HG02885 (cell line): ENCODE measurements around the gene CDK7.
"Not testable (repeated sequence)": the region's sequence is repeated elsewhere in the genome, so short reads cannot be mapped to it uniquely, and the experiment has no call there.

Experiments used
- ATAC-seq: cut with Tn5 transposase; IDR thresholded peaks from one replicate; pipeline ENCODE4 v1.9.1; 2021; ENCODE audit warnings: mild to moderate bottlenecking; ENCODE audit not compliant: unreplicated experiment, poor library complexity

Gene CDK7

DNA sequence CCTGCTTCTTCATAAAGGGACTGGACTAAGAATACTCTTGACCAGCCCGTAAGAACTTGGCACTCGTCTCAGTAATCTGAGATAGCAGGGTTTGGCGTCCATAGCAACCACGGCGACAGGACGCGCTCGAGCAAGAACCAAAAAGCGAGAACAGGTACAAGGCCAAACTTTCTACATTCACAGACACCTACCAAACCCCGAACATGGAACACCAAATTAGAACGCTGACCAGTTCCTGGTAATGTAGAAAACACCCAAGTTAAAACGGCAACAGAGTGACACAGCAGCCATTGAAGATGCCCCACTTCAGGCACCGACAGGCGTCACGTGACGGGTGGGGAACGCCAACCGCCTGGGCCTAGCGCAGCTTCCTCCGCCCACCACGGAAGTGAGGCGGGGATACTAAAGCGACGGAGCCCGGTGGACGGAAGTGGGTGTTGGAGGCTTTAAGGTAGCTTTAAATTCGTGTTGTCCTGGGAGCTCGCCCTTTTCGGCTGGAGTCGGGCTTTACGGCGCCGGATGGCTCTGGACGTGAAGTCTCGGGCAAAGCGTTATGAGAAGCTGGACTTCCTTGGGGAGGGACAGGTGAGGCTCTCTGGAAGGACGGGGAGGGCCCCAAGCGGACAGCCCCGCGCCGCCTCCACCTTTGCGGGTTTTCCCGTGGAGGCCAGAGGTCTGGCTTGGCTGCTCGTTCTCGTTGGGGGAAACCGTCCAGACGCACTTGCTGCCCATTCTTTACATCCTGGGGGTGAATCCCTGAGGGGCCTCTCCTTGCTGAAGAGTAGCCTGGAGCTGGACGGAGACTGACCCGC, at the start of gene CDK7:
Gene CDK7, plus strand, starts transcription at position 430 of the 812 bp plus-strand sequence. Its CDS starts 90 bp downstream, at position 520.
- peak; percentile 99 for ATAC-seq

DNA sequence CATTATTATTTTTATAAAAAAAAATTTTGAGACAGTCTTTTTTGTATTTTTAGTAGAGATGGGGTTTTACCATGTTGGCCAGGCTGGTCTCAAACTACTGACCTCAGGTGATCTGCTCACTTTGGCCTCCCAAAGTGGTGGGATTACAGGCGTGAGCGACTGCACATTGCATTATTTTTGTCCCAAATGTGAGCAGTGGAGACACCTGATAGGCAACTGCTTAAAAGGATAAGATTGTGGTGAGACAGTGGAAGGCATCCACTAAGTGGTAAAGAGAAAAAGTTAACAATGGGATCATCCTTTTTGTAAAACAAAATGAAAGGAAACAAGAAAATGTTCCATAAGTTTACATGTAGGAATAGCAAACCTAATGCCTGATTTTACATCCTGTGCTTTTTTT, 47.3 kb upstream of the CDK7 start:
- no peak for ATAC-seq

DNA sequence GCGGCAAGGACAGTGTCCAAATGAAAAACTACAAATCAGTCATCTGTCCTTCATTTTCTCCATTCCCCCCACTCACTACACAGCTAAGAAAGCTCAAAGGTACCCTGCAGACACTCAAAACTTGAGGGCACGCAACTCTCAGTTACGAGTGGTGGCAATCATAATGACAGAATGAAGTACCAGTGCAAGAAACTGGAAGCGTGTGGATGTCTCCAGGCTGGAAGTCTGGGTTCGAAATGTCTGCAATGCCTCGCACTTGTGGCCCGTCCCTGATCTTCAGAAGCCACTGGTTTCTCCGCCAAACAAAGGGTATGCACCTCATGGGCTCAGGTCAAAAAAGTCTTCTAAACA, 45.9 kb upstream of the CDK7 start:
- no peak for ATAC-seq

DNA sequence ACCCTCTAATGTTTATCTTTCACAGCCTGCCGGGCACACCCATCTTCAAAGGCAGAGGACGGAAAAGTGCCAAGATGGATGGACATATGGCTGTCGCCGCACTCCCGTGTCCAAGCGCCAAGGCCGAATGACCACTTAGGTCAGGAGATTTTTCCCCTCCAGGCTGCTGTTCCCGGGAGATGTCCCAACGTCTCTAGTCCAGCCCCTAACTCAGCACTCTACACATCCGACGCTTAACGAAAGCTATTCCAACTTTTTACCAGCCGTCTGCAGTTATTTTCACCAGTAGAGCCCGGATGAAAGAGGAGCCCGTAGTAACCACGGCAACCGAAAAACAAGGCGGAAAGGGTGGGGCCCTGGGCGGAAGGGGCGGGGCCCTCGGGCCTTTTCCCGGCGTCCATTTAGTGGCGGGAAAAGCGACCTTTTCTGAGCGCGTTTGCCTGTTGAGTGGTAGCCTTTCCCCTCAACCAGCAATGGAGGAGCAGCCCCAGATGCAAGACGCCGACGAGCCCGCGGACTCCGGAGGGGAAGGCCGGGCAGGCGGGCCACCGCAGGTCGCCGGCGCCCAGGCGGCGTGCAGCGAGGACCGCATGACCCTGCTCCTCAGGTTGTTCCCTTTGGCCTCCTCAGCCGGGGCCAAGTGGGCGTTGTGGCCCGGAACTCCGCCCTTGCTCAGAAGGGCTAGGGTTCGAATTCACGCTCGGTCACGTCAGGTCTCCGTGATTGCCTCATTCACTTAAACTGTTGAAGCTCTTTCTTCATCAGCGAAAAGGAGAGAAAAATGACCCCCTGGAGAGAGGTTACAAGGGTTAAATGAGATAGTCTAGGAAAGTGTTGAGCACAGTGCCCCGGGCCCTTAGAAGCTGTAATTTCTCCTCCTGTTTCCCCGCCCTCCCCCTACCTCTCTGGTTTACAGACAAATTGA, 45.3 kb upstream of the CDK7 start, which contains the start of gene CENPH:
Gene CENPH, plus strand, starts transcription at position 422 of the 925 bp plus-strand sequence. Its CDS starts 52 bp downstream, at position 474.
- ATAC-seq = peak; percentile 93

DNA sequence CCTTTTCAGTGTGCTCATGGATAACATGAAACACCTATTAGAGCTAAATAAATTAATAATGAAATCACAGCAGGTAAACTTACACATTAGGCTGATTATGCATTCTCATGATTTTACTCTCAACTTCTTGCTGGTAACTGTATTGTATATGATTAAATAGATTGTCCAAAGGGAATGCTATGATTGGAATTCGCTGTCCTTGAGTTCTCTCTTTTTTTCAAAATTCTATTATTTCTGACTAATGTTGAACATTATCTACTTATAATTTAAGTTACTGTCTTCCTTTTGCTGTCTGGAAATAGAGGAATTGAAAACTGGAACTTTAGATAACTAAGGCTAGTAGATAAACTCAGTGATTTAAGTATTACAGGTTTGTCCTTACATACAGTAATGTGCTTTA, 32.2 kb upstream of the CDK7 start:
- ATAC-seq = no peak

DNA sequence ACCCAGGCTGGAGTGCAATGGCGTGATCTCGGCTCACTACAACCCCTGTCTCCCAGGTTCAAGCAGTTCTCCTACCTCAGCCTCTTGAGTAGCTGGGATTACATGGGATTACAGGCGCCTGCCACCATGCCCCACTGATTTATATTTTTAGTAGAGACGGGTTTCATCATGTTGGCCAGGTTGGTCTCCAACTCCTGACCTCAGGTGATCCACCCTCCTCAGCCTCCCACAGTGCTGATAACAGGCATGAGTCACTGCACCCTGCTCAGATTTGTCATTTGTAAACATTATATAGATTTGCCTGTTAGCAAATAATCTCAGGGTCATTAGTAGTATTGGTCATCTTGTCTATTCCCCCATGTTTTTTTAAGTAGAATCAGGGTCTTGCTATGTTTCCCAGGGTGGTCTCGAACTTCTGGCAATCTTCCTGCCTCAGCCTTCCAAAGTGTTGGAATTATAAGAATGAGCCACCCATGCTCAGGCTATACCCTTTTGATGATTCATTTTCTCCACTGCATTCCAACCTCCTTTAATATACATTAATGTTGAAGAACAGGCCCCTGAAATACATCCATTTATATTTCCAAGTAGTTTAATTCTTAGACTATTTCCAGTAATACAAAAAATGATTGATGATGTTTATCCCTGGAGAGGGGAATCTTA, 28.0 kb upstream of the CDK7 start:
- no peak for ATAC-seq

DNA sequence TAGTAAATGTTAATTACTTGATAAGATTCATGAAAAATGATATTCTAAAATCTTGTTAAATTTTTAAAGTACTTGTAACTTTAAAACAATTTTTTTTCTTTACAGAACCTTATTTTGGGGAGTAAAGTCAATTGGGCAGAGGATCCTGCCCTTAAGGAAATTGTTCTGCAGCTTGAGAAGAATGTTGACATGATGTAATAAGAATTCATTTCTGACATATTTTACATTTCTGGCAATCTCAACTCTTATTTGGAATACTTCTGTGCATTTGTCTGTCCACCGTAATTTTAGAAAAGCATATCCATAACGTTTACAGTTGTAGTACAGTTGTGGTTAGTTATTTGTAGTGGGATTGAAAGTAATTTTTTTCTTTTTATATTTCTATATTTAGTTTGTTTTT, 25.1 kb upstream of the CDK7 start:
- no peak for ATAC-seq

DNA sequence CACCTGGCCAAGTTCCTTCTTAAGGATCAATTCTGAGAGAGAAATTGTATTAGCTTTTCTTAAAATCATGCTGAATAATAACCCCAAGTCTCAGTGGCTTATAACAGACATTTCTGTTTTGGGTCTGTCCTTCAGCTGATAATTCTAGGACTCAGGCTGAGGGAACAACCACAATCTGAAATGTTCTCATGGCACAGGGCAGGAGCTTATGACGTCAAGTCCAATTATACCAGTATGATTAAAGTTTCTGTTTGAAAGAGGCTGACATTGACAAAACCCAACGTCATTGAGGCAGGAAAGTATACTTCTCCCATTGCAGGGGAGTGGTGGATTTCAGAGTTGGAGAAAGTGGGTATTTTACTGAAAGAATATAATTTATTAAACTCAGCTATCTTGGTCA, 23.5 kb upstream of the CDK7 start:
- ATAC-seq = no peak

DNA sequence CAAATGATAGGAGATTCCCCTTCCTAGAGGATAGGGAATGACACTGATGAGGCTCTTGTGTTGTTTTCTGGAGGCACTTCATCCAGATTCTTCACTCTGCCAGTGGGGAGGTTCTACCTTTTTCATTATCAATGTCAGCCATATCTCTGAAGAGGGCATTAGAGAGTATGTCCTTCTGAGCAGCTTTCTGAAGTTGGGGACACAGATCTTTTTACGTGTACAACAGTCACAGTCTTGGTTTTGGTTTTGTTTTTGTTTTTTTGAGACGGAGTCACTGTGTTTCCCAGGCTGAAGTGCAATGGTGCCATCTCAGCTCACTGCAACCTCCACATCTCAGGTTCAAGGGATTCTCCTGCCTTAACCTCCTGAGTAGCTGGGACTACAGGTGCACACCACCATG, 22.7 kb upstream of the CDK7 start:
- peak; percentile 55 for ATAC-seq

DNA sequence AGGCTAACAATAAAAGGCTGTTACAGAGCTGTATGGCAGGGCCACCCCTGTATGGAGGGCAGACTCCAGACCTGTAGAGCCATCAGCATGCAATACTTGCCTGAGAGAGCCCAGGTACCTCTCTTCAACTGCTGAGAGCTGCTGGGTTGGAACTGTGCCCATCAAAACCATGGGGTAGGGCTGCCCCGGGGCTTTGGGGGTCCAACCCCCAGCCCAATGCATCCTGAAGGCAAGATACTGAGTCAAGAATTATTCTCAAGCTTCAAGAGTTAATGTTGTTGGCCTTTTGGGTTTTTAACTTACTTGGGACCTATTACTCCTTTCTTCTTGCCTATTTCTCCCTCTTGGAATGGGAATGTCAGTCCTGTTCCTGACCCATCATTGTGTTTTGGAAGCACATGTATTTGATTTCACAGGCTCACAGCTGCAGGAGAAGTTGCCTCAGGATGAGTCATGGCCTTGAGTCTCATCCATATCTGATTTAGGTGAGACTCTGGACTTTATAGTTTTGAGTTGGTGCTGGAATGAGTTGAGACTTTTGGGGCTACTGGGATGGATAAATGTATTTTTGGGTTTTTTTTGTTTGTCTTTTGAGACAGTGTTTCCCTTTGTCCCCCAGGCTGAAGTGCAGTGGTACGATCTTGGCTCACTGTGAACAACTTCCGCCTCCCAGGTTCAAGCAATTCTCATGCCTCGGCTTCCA, 21.0 kb upstream of the CDK7 start:
- ATAC-seq = no peak

DNA sequence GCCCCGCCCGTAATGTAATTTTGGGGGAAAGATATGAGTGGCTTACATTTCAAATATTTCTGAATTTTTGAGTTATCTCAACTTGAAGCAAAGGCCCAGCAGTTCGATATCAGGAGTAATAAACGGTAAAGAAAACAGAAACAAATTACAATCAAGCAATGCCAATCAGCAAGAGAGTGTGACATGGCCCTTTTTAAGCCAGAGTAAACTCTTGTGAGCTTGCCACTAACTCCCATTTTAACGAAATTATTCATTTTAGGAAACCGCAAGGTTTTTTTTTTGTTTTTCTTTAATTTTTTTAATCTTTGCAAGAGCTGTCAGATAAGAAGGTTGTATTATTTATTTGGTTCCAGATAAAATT, 17.6 kb upstream of the CDK7 start:
- no peak for ATAC-seq

DNA sequence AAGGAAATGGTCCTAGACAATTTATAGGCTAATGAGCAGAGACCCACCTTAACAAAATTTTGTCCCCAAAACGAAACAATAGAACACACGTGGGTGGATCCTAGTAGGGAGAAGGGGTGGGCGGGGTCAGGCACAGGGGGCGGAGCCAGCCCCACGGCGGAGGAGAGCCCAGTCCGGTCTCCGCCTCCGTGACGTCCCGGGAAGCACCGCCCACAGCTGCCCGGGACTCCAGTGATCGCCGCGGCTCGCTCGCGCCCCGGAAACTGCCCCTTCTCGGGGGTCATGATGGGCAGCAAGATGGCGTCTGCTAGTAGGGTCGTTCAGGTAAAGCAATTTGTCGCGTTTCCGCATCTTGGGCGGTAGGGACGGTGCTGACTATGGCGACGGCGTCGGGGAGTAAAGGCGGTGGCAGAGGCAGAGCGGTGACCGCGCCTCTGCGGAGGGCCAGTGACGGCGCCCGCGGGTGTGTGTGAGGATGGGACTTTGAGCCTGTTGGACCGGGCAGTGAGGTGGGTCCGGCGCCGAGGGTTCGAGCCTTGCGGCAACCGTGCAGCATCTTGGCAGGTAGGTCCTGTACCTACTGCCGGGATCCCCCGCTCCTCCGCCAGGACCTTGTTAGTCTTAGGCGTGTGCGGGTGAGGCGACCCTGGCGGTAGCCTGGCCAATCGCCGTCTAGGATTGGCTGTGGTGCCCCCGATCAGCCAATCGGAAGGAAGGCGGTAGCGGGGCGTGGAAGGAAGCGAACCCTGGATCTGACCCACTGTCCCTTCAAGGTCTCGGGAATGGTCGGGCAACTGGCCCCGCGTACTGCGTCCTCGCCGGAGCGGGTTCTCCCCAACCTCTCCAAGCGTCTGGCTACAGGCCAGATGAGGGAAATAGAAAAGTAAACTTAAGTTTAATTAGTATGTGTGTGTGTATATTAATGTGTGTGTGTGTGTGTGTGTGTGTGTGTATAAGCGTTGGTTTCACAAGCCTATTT, 16.8 kb upstream of the CDK7 start:
- peak; percentile 92 for ATAC-seq

DNA sequence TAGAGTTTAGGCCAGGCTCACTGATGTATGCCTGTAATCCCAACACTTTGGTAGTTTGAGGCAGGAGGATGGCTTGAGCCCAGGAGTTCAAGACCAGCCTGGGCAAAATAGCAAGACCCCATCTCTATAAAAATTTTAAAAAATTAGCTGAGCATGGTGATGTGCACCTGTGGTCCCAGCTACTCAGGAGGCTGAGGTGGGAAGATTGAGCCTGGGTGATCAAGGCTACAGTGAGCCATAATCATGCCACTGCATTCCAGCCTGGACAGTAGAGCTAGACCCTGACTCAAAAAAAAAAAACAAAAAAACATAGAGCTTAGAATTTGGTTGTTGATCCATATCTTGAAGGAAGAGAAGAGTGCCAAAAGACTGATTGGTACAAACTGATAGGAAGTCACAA, 14.7 kb upstream of the CDK7 start:
- ATAC-seq = no peak

DNA sequence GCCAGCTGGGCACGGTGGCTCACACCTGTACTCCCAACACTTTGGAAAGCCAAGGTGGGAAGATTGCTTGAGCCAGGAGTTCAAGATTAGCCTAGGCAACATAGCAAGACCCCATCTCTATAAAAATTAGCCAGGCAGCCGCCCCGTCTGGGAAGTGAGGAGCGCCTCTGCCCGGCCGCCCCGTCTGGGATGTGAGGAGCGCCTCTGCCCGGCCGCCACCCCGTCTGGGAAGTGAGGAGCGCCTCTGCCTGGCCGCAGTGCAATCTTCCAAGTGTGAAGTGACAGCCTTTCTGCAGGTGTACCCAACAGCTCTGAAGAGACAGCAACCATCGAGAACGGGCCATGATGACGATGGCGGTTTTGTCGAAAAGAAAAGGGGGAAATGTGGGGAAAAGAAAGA, 14.3 kb upstream of the CDK7 start:
- not testable (repeated sequence) for ATAC-seq

DNA sequence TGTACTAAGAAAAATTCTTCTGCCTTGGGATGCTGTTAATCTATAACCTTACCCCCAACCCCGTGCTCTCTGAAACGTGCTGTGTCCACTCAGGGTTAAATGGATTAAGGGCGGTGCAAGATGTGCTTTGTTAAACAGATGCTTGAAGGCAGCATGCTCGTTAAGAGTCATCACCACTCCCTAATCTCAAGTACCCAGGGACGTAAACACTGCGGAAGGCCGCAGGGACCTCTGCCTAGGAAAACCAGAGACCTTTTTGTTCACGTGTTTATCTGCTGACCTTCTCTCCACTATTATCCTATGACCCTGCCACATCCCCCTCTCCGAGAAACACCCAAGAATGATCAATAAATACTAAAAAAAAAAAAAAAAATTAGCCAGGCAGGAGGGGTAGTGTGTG, 13.9 kb upstream of the CDK7 start:
- not testable (repeated sequence) for ATAC-seq

DNA sequence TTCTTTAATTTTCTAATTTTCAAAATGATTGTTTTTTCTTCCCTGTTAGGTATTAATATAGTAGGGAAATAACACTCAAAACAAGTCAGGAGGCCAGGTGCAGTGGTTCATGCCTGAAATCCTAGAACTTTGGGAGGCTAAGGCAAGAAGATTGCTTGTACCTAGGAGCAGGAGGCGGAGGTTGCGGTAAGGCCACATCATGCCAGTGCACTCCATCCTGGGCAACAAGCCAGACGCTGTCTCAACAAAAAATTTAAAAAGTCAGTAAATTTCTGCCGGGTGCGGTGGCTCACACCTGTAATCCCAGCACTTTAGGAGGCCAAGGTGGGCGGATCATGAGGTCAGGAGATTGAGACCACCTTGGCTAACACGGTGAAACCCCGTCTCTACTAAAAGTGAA, 10.2 kb upstream of the CDK7 start:
- no peak for ATAC-seq

DNA sequence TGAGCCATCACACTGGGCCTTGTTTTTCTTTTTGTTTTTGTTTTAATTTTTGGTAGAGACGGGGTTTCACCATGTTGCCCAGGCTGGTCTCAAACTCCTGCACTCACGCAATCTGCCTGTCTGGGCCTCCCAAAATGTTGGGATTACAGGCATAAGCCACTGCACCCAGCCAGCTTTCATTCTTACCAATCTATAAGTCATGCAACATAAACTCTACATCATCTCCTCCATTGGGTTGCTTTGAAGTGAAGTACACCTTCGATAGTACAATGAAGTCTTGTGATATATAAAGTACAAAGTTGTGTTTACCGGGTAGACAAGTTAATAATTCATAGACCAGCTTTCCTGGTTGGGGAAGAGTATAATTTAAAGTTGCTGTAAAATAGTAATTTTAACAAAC, 8.8 kb upstream of the CDK7 start:
- no peak for ATAC-seq

DNA sequence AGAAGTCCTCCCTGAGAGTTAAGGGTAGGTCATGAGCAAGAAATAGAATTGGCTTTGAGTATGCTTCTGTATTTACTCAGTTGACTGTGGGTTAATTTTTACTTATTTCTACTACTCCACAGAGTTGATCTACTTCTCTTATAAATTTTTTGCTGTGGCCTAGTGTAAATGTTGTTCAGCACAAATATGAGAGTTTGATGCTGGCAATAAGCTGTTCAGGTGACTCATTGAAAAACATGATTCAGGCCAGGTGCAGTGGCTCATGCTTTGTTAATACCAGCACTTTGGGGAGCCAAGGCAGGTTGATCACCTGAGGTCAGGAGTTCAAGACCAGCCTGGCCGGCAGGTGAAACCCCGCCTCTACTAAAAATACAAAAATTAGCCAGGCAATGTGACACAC, 4.5 kb upstream of the CDK7 start:
- ATAC-seq = no peak

DNA sequence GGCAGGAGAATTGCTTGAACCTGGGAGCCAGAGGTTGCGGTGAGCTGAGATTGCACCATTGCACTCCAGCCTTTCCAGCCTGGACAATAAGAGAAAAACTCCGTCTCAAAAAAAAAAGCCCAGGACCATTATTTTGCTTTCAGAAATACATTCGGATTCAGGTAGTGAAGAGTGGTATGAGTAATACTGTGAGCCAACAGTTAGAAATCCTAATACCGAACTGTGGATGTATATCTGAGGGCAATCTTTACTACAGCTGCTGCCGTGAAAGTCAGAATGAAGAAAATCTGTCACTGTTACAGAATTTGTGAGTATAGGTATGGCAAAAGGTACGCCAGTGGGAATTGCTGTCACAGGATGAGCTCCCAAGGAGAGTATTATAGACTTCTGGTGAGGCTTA, 3.4 kb upstream of the CDK7 start:
- no peak for ATAC-seq
